NCI-H1092 treated with DMSO at 0.1 percent for 48 hours (cell line): Measurements from ENCODE around the gene OR2A25.
"Not testable (repeated sequence)": the region's sequence is repeated elsewhere in the genome, so short reads cannot be mapped to it uniquely, and the experiment has no call there.

Experiments
- DNase-seq: peaks from one replicate; lab custom pipeline; 2025; lab: John Stamatoyannopoulos, UW

Gene OR2A25

GRCh38 chr7:144069511-144069910, at the start of gene OR2A25:
OR2A25 (plus strand) TSS chr7:144069811; CDS start chr7:144074220, 4,409 bp downstream.
- no peak for DNase-seq

- DNase-seq = no peak
These were observed 49.3 kb upstream of the OR2A25 start for GRCh38 chr7:144020340-144020739.

GRCh38 chr7:144022169-144022568, 47.4 kb upstream of the OR2A25 start:
- DNase-seq = no peak

GRCh38 chr7:144023171-144023827, 46.3 kb upstream of the OR2A25 start:
- DNase-seq = no peak

- no peak for DNase-seq
These were observed 45.4 kb upstream of the OR2A25 start for GRCh38 chr7:144024213-144024612.

- no peak for DNase-seq
These were observed 43.3 kb upstream of the OR2A25 start for GRCh38 chr7:144026203-144026883.

GRCh38 chr7:144027070-144027469, 42.5 kb upstream of the OR2A25 start:
- peak; percentile 47 for DNase-seq

- DNase-seq = no peak
These were observed 41.6 kb upstream of the OR2A25 start for GRCh38 chr7:144027974-144028373.

GRCh38 chr7:144028547-144028946, 41.1 kb upstream of the OR2A25 start:
- no peak for DNase-seq

- DNase-seq = no peak
These were observed 37.1 kb upstream of the OR2A25 start for GRCh38 chr7:144032516-144032915.

GRCh38 chr7:144032985-144033709, 36.5 kb upstream of the OR2A25 start:
- DNase-seq = no peak

GRCh38 chr7:144035385-144035784, 34.2 kb upstream of the OR2A25 start:
- no peak for DNase-seq

- no peak for DNase-seq
These were observed 33.2 kb upstream of the OR2A25 start for GRCh38 chr7:144036302-144036885.

- no peak for DNase-seq
These were observed 32.1 kb upstream of the OR2A25 start for GRCh38 chr7:144037414-144038035.

- no peak for DNase-seq
These were observed 30.7 kb upstream of the OR2A25 start for GRCh38 chr7:144038887-144039286.

- peak; percentile 61 for DNase-seq
These were observed 21.0 kb upstream of the OR2A25 start, which contains the start of gene OR2A5 for GRCh38 chr7:144048648-144049047. OR2A5 (plus strand) TSS chr7:144048948; CDS start chr7:144050402, 1,454 bp downstream.

- DNase-seq = peak; percentile 29
These were observed 20.1 kb upstream of the OR2A25 start for GRCh38 chr7:144049491-144049890.

- no peak for DNase-seq
These were observed 19.5 kb upstream of the OR2A25 start for GRCh38 chr7:144050093-144050492.

GRCh38 chr7:144050884-144051283, 18.7 kb upstream of the OR2A25 start:
- DNase-seq = not testable (repeated sequence)

- DNase-seq = no peak
These were observed 11.7 kb upstream of the OR2A25 start for GRCh38 chr7:144057954-144058353.

- DNase-seq = no peak
These were observed 5.9 kb upstream of the OR2A25 start for GRCh38 chr7:144063710-144064109.

- DNase-seq = no peak
These were observed 342 bp downstream of the OR2A25 start for GRCh38 chr7:144069953-144070352.
